HG03571 (cell line): ENCODE data around the gene NPNT.

Source experiments
- ATAC-seq: cut with Tn5 transposase; IDR thresholded peaks from one replicate; pipeline ENCODE4 v1.9.1; 2021; ENCODE audit not compliant: unreplicated experiment

Gene NPNT

DNA sequence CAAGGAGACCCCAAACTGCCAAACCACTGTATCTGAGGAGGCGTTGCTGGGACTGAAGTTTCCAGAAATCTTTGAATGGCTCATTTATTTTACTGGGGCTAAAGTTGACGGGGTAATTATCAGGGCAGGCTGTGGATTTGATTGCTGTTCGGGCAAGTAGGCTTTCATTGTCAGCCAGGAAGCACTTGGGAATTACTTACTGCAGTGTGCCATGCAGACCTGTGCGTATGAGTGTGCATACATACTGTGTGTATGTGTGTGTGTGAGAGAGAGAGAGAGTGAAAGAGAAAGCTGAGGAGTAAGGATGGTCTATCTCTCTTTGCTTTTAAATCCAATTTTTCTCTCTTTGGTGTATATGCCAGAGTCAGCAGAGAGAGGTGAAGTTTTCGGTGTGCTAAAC lies 122.7 kb downstream of the NPNT start:
- no peak for ATAC-seq

GRCh38 chr4:106019771-106020170 lies 124.5 kb downstream of the NPNT start:
- ATAC-seq = no peak
